GM12874 (cell line): ENCODE measurements around the gene KREMEN1.

Source experiments
- CTCF ChIP-seq: IDR thresholded peaks from 2 replicates; pipeline ENCODE4 v1.5.1; 2011; ENCODE audit warnings: low read depth, mild to moderate bottlenecking, control low read depth, low read length, moderate library complexity; ENCODE audit not compliant: insufficient read depth

The KREMEN1 gene

GRCh38 chr22:29089507-29089906 is 16.7 kb downstream of the KREMEN1 start:
- no peak for TF ChIP-seq CTCF

DNA sequence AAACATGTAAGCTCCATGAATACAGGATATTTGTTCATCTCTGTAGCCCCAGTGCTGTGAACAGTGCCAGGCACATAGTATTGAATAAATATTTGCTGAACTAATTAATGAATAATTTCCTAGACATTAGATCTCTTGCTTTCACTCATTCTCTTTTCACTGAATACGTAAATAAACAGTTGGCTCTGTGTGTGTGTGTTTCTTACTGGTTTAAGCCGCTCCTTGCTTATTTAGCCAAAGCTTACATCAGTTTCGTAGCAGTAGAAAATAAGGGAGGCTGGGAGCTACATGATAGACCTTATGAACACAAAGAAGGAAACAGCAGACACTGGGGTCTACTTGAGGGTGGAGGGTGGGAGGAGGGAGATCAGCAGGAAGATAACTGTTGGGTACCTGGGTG is 17.2 kb downstream of the KREMEN1 start:
- no peak for TF ChIP-seq CTCF

DNA sequence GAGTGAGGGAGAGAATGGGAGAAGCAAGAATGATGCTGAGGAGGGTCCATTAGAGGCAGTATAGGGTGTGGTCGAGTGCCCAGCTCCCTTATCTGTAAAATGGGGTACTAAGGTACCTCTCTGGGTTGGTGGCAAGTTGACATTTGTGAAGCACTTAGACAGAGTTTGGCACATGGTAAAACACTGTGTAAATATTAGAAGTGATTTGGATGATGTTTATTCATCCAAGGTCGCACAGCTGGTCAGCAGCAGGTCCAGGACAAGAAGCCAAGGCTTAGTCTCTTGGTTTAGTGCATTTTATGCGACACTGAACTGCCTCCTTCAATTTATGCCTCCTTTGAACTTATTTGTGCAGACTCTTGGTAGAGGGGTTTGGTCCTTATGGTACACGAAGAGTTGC is 19.4 kb downstream of the KREMEN1 start:
- no peak for TF ChIP-seq CTCF

GRCh38 chr22:29093030-29093429 is 20.2 kb downstream of the KREMEN1 start:
- no peak for TF ChIP-seq CTCF

- no peak for TF ChIP-seq CTCF
These were observed 20.9 kb downstream of the KREMEN1 start for GRCh38 chr22:29093501-29094300.

- TF ChIP-seq CTCF, result no peak
These were observed 22.6 kb downstream of the KREMEN1 start for GRCh38 chr22:29095459-29095858.

GRCh38 chr22:29096736-29097669 is 24.2 kb downstream of the KREMEN1 start:
- no peak for TF ChIP-seq CTCF
